GM21528 (cell line): ENCODE results near the gene GLP2R.

Source experiments
- ATAC-seq: cut with Tn5 transposase; IDR thresholded peaks from one replicate; pipeline ENCODE4 v1.9.1; 2021; ENCODE audit warnings: mild to moderate bottlenecking, moderate library complexity; ENCODE audit not compliant: unreplicated experiment, low FRiP score

Gene GLP2R

GRCh38 chr17:9811086-9811485, 14.6 kb upstream of the GLP2R start:
- ATAC-seq, result no peak

DNA sequence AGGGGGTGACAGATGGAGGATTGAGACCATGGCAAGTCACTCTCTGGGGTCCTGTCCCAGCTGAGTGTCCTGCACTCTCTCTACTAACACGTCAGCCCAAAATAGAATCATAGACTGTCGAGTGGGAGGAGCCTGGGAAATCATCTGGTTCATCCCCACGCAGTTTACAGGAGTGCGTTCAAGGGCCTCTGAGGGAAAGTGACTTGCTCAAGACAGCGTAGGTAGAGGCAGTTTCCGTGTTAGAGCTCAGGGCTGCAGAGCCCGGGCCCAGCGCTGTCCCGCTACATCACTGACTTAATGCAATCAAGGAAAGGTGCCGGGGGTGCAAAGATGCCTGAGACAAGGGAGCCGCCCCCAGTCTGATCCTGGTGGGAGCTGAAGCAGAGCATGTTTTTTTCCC, 14.2 kb upstream of the GLP2R start:
- no peak for ATAC-seq

DNA sequence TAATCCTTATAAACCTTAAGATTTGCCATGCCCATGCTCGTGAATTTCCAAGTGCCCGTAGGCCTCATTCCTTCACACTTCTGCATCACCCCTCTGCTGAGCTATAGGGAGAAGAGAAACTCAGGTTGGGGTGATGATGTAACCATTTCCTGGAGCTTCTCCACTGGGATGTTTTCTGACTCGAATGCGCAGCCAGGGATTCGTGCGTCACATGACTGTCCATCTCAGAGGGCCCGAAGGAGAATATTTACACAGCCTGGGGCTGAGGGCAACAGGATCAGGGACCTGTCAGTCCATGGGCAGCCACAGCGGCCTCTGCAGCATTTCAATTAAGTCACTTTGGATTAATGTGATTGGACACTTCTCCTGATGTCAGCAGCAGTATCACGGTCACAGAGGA, 12.6 kb upstream of the GLP2R start:
- no peak for ATAC-seq

DNA sequence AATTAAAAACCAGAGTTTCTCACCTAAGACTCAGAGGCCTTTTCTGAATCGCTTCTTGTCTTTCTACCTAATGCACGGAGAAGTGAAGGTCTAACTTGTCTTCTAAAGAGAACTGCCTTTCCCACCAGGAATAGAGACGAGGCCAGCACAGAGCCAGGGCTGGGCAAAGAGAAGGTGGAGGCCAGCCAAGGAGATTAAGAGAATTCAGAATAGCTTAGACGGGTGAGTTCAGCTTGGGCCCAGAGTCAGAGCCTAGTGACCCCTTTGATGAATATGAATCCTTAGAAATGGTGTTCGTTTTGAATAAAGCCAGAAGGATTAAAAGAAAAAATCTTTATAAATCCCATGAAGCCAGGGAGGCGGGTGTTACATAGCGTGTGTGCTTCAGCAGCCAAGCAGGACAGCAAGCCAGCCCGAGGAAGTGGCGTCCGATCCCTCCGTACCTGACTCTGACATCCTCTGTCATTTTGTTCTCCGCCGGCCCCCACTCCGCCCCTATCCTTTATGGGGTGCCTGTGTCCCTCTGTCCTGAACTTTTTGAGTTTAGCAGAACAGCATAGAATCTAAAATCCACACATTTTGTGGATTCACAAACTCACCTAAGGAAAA, 11.3 kb upstream of the GLP2R start:
- no peak for ATAC-seq

GRCh38 chr17:9816472-9816871, 9.3 kb upstream of the GLP2R start:
- no peak for ATAC-seq

- no peak for ATAC-seq
Observed at GRCh38 chr17:9817086-9817485, 8.6 kb upstream of the GLP2R start.

- ATAC-seq, result no peak
Observed at GRCh38 chr17:9818760-9819159, 7.0 kb upstream of the GLP2R start.

DNA sequence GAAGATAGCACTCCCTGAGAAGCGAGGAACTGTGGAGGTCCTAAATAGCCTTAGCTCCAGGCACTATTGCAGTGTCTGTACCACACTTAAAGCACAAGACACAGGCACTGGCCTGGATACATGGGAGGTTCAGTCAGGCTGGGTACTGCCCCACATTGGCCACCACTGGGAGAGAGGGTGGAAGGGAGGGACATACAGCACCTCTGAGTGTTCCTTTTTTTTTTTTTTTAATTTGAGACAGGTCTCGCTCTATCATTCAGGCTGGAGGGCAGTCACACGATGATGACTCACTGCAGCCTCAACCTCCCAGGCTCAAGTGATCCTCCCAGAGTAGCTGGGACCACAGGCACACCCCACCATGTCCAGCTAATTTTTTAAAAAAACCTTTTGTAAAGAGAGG, 5.3 kb upstream of the GLP2R start:
- no peak for ATAC-seq

DNA sequence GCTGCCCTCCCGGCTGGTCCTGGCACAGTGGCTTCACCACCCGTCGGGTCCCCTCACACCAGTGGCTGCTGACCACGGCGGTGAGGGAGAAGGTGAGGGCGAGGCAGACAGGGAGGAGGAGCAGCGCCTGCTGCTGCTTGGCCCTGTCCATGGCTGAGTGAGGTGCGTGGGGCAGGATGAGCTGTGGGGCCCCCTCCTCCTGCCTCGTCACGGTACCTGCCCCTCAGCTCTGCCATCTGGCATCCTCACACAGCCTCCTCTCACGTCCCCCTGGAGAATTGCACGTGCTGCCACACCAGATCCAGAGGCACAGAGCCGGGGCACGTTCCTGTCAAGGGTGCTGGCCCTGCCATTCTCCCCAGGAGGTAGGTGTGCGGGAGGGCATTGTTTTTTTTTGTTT, 3.8 kb upstream of the GLP2R start, which contains the start of gene GSG1L2:
Gene GSG1L2, minus strand, starts transcription at position 159 of the 400 bp plus-strand sequence. Its CDS starts 8 bp downstream, at position 151.
- ATAC-seq, result no peak

GRCh38 chr17:9824094-9824493, 1.6 kb upstream of the GLP2R start:
- no peak for ATAC-seq

DNA sequence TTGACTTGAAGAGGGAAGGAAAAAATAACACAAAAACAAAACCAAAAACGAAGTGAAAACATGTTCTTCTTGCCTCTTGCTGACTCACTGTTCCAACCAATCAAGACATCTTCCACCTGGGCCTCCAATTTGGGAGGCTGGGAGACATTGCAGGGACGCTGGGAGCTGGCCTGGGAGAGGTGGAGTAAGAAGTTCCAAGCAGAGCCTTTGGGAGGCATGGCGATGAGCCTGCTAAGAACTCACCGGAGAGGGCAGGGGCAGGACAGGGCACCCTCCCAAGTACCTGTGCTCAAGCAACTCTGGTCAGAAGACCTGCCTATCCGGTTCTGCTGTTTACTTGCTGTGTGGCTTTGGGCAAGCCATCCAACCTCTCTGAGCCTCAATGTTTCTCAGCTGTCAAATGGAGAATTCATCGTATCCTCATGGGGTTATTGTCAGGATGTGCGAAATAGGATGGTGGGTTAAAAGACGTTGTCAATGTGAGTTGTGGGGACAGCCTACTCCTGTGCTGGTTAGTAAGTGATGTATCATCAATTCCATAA, 856 bp upstream of the GLP2R start:
- no peak for ATAC-seq

GRCh38 chr17:9828296-9829295, 2.9 kb downstream of the GLP2R start:
- no peak for ATAC-seq

DNA sequence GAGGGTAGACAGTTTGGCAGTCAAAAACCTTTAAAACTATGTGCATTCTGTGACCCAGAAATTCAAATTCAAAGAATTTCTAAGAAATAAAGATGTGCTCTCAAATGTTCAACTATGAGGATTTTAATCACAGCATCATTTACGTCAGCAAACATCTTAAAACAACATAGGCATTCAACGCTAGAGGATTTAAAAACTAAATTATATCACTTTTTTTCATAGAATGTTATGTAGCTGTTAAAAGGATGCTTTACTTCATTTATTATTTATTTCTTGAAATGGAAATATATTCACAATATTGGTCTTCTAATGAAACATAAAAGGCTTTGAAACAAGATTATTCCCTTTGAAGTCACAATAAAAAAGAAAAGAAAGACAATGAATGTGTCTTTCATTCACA, 3.6 kb downstream of the GLP2R start:
- ATAC-seq, result no peak

- ATAC-seq, result no peak
Observed at GRCh38 chr17:9830711-9831110, 5.0 kb downstream of the GLP2R start.

DNA sequence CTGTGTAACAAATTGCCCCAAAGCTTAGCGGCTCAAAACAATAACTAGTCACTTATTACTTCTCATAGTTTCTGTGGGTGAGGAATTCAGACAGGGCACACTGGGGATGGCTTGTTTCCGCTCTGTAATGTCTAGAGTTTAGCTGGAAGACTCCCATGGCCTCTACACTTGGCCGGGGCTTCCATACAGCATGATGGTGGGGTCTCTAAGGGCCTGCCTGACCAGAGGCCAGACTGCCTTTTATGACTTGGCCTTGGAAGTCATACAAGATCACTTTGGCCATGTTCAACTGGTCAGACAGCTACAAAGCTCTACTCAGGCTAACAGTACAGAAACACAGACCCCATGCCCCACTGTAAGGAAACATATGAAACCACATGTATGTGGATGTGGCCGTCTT, 8.2 kb downstream of the GLP2R start:
- ATAC-seq, result no peak

GRCh38 chr17:9837551-9838471, 12.1 kb downstream of the GLP2R start:
- ATAC-seq, result no peak

- no peak for ATAC-seq
Observed at GRCh38 chr17:9839433-9839832, 13.7 kb downstream of the GLP2R start.

DNA sequence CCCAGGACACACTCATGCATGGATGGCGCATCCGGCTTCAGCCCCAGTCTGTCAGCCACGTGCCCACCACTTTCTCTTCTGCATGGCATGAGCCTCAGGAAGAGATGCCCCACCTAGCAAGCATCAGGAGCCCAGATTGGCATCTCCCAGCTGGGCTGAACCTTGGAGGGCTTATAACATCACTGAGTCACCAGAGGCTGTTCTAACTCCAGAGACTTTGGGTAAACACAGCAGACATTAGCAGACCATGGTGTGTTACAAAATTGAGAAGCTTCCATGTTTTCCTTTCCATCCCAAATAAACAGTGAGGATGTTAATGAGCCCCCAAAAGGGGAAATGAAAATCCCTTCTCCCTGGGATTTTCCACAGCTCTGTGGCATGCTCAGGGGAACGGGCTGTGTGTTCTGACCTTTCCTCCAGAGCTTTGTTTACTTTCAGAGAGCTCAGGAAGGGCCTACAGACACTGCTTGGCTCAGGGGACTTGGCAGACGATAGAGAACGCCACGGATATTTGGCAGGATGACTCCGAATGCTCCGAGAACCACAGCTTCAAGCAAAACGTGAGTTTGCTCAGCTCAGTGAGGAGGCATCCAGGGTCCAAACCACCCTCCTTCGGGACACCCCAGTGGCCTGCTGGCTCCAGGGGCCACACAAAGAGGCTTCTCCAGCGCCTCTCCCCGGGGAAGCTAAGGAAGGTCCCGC, 16.5 kb downstream of the GLP2R start:
- ATAC-seq, result no peak

- no peak for ATAC-seq
Observed at GRCh38 chr17:9843152-9844010, 17.7 kb downstream of the GLP2R start.
